ENCODE results near the gene CARD11.

GRCh38 chr7:2956076-2956475 is 87.6 kb downstream of the CARD11 start:
- TF ChIP-seq EZH2 (IDR thresholded peaks at IDR 0.05; ENCODE audit: borderline replicate concordance, insufficient read depth, low read length, poor library complexity, severe bottlenecking) (no peak), CTCF (IDR thresholded peaks at IDR 0.05; ENCODE audit: poor library complexity, severe bottlenecking) (no peak), POLR2AphosphoS5 (IDR thresholded peaks at IDR 0.05) (no peak), RAD21 (conservative IDR thresholded peaks at IDR 0.05) (no peak), SMC3 (conservative IDR thresholded peaks at IDR 0.05; ENCODE audit: poor library complexity) (no peak), EP300 (conservative IDR thresholded peaks at IDR 0.05; ENCODE audit: poor library complexity, severe bottlenecking) (no peak)
